SKM-1 (cell line): ENCODE measurements around the gene PLCD3.
A peak's percentile ranks its signal among the peaks of the same experiment; 100 is the strongest.

Source experiments
- DNase-seq: peaks from one replicate; lab custom pipeline; 2025; ENCODE audit not compliant: unreplicated experiment; lab: John Stamatoyannopoulos, UW

PLCD3 gene

DNA sequence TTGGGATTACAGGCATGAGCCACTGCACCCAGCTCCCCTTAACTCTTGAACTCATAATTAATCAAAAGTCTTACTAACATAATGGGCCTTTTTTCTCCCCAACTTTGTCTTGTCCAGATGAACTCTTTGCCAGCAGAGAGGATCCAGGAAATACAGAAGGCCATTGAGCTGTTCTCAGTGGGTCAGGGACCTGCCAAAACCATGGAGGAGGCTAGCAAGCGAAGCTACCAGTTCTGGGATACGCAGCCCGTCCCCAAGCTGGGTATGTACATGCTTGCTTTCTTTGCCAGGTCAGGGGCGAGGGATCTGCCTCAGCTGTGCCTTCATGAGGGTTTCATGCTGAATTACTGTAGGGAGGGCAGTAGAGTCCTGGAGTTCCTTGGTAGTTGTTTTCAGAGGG, 45.9 kb downstream of the PLCD3 start:
- no peak for DNase-seq

DNA sequence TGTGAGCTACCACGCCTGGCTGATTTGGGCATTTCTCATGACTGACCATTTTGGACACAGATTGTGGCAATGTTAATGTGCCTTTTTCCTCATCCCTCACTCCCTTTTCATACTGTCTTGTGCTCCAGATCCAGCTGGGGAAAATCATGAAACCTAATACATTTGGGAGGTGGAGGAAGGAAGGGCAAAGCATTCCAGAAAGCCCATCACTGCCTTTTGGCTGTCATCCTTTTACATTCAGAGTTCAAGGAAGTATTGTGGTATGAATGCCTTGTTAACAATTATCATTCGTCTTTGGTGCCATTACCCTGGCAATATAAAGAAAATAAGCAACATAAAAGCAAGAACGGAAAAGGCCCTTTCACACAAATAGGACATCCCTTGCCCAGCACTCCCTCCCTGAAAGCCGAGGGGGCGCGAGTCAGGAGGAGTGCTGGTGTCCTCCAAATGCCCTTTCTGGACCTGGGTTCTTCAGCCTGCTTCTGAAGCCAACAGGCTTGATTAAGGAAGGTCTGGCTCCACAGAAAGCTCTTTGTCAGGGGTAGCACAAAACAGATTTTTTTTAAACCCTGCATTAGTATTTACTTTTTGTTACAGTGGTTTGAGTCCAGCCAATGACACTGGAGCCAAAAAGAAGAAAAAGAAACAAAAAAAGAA, 51.1 kb downstream of the PLCD3 start:
- DNase-seq, result no peak

DNA sequence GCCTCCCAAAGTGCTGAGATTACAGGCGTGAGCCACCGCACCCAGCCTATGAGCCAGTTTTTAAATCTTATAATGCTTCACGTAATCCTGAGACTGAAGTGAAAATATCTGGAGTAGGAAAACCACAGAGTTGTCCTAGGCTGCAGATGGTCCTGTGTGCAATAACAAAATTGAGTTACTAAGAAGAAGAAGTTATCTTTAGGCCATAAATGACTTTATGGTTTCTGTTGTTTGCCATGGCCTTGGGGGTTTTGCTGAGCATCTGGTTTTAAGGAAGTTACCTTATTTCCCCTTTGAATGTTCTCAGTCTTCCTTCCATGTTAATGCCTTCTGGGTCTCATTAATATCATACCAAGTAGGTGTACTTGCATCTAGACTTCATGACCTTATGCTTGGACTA, 54.7 kb downstream of the PLCD3 start:
- DNase-seq, result peak; percentile 77

DNA sequence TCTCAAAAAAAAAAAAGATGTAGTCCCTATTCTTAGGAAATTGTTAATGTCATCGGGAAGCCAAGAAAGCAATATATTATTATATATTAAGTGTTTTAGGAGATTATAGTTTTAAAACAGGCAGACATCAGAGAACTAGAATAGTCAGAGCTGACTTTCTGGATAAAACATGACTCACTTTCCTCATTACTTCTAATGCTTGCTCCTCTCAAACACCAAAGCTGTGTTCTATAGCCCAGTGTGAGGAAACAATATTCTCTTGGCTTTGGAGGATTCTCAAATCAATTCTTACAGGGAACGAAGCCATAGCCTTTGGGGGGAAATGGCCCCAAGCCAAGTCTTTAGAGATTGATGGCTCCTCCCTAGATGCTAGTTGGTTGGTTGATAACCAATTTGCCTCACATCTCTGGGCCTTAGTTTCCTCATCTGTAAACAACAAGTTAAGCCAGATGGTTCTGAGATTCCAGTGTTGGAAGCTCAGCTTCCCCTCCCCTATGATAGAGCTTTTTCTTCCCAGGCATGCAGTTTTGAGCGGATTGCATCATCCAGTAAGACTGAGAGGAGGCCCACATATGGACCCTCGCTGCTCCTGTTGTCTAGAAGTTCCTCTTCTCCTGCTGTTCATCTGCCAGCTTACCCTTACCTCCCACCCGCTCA, 58.8 kb downstream of the PLCD3 start:
- no peak for DNase-seq

DNA sequence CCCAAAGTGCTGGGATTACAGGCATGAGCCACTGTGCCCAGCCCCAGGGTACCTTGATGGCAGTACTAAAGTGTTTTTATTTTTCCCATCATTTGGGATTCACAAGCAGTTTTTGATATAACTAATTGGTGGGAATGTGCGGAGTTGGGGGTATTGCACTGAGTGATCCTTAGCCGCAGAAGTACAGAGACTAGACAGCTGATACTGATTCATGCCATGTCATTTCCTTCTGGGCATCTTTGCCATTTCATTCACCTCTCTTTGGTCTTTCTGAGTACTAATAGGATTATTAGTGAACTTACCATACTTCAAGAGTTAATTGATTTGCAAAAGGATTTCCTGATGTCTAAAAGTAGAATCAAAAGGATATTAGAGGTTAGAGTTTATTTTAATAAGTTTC, 61.5 kb downstream of the PLCD3 start:
- no peak for DNase-seq

DNA sequence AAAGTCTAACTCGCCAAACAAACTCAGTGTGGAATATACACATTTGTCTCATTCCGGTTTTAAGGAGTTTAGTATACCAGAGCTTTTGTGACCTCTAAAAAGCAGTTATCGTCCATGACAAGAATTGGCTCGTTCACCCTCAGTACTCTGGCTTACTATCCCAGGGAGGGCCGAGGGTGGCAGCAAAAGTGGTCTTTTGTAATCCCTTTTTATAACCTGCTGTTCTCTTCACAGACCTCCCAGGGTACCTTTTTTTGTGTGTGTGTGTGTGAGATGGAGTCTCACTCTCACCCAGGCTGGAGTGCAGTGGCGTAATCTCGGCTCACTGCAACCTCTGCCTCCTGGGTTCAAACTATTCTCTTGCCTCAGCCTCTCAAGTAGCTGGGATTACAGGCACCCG, 62.3 kb downstream of the PLCD3 start:
- no peak for DNase-seq

DNA sequence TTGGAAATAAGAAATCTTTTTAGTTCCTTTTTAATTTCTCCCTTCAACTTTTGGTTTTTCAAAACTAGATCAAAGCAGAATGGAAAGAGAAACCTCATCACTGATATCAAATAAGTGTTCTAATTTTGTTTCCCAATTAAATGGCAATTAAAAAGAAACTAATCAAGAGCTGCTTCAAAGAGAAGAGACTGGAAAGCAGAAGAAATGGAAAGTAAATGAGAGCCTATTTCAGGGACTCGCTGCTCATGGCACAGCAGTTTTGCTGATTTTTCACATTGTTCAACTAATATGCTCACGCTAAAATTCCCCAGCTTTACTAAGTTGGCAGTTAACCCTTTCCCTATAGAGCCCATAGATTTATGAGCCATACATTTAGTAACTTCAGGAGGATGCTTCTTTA, 64.7 kb downstream of the PLCD3 start:
- no peak for DNase-seq

DNA sequence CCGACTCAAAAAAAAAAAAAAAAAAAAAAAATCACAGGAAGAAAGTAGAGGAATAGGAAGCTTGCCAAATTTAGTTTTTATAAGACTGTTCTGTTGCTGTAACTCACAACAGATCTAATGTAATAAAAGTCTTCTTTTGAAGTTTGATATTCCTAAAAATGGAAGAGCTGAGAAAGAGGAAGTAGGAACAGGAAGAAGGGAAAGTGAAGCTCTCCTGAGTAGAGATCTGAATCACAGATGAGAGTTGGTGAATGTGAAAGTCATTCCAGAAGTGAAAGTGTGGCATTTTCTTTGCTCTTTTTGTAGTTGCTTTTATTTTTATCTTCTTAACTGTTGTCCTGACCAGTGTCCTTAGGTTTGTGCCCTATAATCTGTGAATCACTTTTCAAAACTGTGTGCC, 69.1 kb downstream of the PLCD3 start:
- no peak for DNase-seq

DNA sequence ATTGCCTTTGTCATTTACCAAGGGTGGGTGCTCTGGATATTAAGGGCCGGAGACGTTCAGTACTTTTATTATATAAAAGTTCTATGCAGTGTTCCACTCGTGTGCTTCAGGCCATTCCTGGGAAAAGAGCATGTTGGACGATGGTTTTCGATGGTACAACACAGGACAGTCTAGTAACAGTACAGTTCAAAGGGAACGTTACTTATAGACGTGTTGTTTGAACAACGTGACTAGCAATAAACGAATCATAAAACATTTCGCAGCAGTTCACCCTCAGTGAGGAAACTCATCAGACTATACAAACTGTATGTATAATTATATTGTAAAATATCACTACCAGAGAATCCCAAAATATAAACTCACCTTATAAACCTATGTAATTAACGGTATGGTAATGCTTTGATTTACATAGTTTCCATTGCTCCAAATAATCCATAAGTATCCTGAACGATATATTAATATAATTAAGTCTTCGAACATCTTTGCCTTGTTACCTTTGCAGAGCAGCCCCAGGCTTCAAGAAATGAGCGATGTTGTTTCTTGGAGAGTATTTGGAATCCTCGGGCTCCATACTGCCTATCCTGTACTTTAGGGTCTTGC, 70.6 kb downstream of the PLCD3 start:
- DNase-seq, result no peak

DNA sequence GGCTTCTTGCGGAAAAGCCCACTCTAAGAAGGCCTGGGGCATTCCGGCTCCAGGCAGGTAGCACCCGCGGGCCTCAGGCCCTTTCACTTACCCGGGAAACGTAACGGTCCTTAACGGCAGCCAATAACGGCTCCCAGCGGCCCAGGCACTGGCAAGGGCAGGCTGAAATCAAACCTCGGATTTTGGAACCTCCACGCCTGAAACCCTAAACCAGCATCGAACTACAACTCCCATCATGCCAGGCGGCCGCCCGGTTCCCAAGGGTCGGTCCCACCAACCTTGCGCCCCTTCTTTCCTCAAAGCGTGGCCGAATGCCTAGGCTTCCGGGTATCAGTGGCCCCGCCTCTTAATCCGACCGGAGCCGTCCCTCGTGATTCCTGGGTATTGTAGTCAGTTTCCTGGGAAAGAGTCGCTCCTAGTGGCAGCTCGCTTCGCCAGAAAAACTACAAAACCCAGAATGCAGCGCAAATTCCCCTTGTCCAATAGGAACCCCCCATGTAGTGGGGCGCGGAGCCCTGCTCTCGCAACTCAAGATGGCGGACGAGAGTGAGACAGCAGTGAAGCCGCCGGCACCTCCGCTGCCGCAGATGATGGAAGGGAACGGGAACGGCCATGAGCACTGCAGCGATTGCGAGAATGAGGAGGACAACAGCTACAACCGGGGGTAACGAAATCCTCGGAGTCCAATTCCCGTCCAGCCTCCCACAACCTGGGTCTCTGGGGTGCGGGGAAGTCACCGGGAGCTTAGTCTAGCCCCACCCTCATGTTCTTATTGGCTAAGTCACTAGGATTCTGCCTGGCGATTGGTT, 71.3 kb downstream of the PLCD3 start, which contains the start of gene NMT1:
NMT1 (plus strand) TSS at position 521 of the 809 bp plus-strand sequence; CDS start at position 534, 13 bp downstream.
- DNase-seq, result peak; percentile 99

DNA sequence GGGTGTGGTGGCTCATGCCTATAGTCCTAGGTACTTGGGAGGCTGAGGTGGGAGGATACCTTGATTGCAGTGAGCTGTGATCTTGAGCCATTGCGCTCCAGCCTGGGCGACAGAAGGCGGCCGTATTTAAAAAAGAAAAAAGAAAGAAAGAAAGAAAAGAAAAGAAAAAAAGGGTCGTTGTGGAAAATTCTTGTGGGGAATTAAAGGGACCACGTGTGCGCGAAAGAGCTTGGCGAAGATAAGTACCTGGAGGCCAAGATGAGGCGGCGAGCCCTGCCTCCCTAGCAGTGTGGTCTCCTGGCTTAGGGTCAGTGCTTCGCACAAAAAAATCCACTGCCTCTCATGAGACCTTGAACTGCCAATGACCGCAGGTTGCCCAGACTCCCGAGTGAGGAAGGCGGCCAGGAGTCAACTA, 71.9 kb downstream of the PLCD3 start:
- DNase-seq, result no peak
